Sigmoid colon (tissue), 7 donors: Measurements from ENCODE around the gene TGFB3. TPM values are rescaled to one million over a fixed set of nuclear protein-coding genes. Genes with fewer than 3 reads are reported as not detected.

Experiments
- DNase-seq: peaks from one replicate; pipeline ENCODE4 v3.0.0-alpha.2; 2019
- H3K27ac ChIP-seq, 4 donors: fragments of 200-600 bp; sonication (generic); one replicate each; pipeline ENCODE4 v1.5.1; 2016 to 2019; ENCODE audit warnings: mild to moderate bottlenecking in 1 of 4
- H3K27me3 ChIP-seq, 3 donors: fragments of 200-600 bp; sonication (generic); one replicate each; pipeline ENCODE4 v1.5.1; 2019; ENCODE audit warnings: mild to moderate bottlenecking in 1 of 3
- H3K36me3 ChIP-seq, 4 donors: fragments of 200-600 bp; sonication (generic); one replicate each; pipeline ENCODE4 v1.5.1; 2016 to 2019
- H3K4me1 ChIP-seq, 4 donors: fragments of 200-600 bp; sonication (generic); one replicate each; pipeline ENCODE4 v1.5.1; 2017 to 2019
- H3K4me3 ChIP-seq, 4 donors: fragments of 200-600 bp; sonication (generic); one replicate each; pipeline ENCODE4 v1.5.1; 2017 to 2019; ENCODE audit warnings: mild to moderate bottlenecking in 2 of 4, moderate library complexity in 1 of 4
- H3K9me3 ChIP-seq, 4 donors: fragments of 200-600 bp in 3 of 4; sonication (generic) in 3 of 4; one replicate each; pipeline versions ENCODE4 v1.5.1 to v1.6.1; 2013 to 2019
- CTCF ChIP-seq, 4 experiments: fragments of 450-650 bp in 3 of 4; fragments of 200-600 bp in 1 of 4; IDR thresholded peaks; one replicate each; pipeline ENCODE4 v1.5.1; 2016 to 2019; ENCODE audit warnings: antibody characterized with exemption in 4 of 4, mild to moderate bottlenecking in 3 of 4, moderate library complexity in 2 of 4
- EP300 ChIP-seq, 4 donors: sonication (generic); formaldehyde crosslinking; IDR thresholded peaks; one replicate each; pipeline ENCODE4 v1.6.1; 2017; ENCODE audit warnings: antibody characterized with exemption in 4 of 4
- POLR2A ChIP-seq, 2 donors: fragments of 450-650 bp; IDR thresholded peaks; one replicate each; pipeline ENCODE4 v1.6.1; 2016; ENCODE audit warnings: antibody characterized with exemption in 2 of 2, mild to moderate bottlenecking in 2 of 2, moderate library complexity in 2 of 2
- POLR2AphosphoS5 ChIP-seq, 4 donors: sonication (generic); formaldehyde crosslinking; IDR thresholded peaks; one replicate each; pipeline ENCODE4 v1.6.1; 2017; ENCODE audit warnings: antibody characterized with exemption in 4 of 4
- WGBS, 2 donors: extraction: QIAGEN DNeasy Blood & Tissue Kit; methylation state at CpG; one replicate each; pipeline ENCODE4 v1.1.7; 2013; 5-methylcytosine and 5-hydroxymethylcytosine counted together
- intact Hi-C: fragments of 100-400 bp; cut with DNase I; formaldehyde crosslinking; loops from one replicate; pipeline ENCODE4 v1.15.1; 2023
- polyA plus RNA-seq, 3 donors: library from polyadenylated mRNA; stranded (reverse); fragments of 200-250 nt; gene quantifications; one replicate each; pipeline ENCODE4 v1.2.3, GENCODE V29; 2013
- total RNA-seq, 4 donors: library from RNA; depleted of rRNA; stranded (reverse); fragments of >200 nt; gene quantifications; one replicate each; pipeline ENCODE4 v1.1.0, GENCODE V29; 2016
- donor health status: healthy with polysubstance abuse.
- donor health status: Bipolar disorder and iron deficiency.
- donor health status: healthy.

The TGFB3 gene
- total RNA-seq, result 10 to 100 TPM in 3 of 4 donors, 1 to 10 TPM in 1; 7.6 to 44.0 (median 19.3) TPM
- 1 to 10 TPM; 2.3 to 7.8 (median 5.8) TPM for polyA plus RNA-seq

GRCh38 chr14:75981426-75982265, at the start of gene TGFB3:
TSS of gene TGFB3 (minus strand) at chr14:75981995. CDS start at chr14:75980893, 1,102 bp downstream.
- intact Hi-C loops, result loop anchor here (1.0 to 5.0 kb wide), 4 partner anchors 75 to 404 kb away; partner anchors contain the start of gene FLVCR2
- peak within 1 kb of the TSS; percentile 60 to 81 (median 74) for H3K4me3 ChIP-seq
- peak; percentile 93 for DNase-seq
- H3K27ac ChIP-seq, result peak within 1 kb of the TSS; percentile 94 to 99 (median 96)
- 1 to 4% methylated on average over 26 of the region's 26 CpGs for WGBS, 2 donors
- H3K4me1 ChIP-seq, result peaks cover 0 to 64% (median 50%) of the 10 kb centered on the region in 4 donors
- H3K9me3 ChIP-seq, result no peaks in the 10 kb centered on the region
- TF ChIP-seq EP300 (IDR thresholded peaks at IDR 0.05), result peak in 1 of 4 donors; percentile 44
- TF ChIP-seq POLR2A (IDR thresholded peaks at IDR 0.05), result peak; percentile 82 to 86
- no peak for TF ChIP-seq CTCF (IDR thresholded peaks at IDR 0.05)
- TF ChIP-seq POLR2AphosphoS5 (IDR thresholded peaks at IDR 0.05), result peak; percentile 85 to 97 (median 88)
- no peaks in the 10 kb centered on the region for H3K27me3 ChIP-seq
- no peaks in the 10 kb centered on the region for H3K36me3 ChIP-seq

GRCh38 chr14:76024211-76024907, 42.6 kb upstream of the TGFB3 start:
- Histone ChIP-seq H3K27me3 (no peaks in the 10 kb centered on the region), H3K27ac (no peak overlapping the region), H3K4me3 (no peak overlapping the region), H3K36me3 (peaks cover 0 to 21% (median 0%) of the 10 kb centered on the region in 4 donors), H3K4me1 (no peaks in the 10 kb centered on the region), H3K9me3 (no peaks in the 10 kb centered on the region)
- DNase-seq, result no peak
- 65 to 87% methylated on average over 4 of the region's 4 CpGs for WGBS, 2 donors
- TF ChIP-seq POLR2A (IDR thresholded peaks at IDR 0.05) (no peak), CTCF (IDR thresholded peaks at IDR 0.05) (no peak), EP300 (IDR thresholded peaks at IDR 0.05) (no peak), POLR2AphosphoS5 (IDR thresholded peaks at IDR 0.05) (no peak)
- intact Hi-C loops, result no loop called here

GRCh38 chr14:76023757-76024156, 42.0 kb upstream of the TGFB3 start:
- Histone ChIP-seq H3K36me3 (peaks cover 0 to 27% (median 0%) of the 10 kb centered on the region in 4 donors), H3K27ac (no peak overlapping the region), H3K9me3 (no peaks in the 10 kb centered on the region), H3K27me3 (no peaks in the 10 kb centered on the region), H3K4me1 (no peaks in the 10 kb centered on the region), H3K4me3 (no peak overlapping the region)
- TF ChIP-seq POLR2AphosphoS5 (IDR thresholded peaks at IDR 0.05) (no peak), POLR2A (IDR thresholded peaks at IDR 0.05) (no peak), EP300 (IDR thresholded peaks at IDR 0.05) (no peak), CTCF (IDR thresholded peaks at IDR 0.05) (no peak)
- intact Hi-C loops, result no loop called here
- 69 to 76% methylated on average over 1 of the region's 1 CpG for WGBS, 2 donors
- no peak for DNase-seq

- Histone ChIP-seq H3K27ac (no peak overlapping the region), H3K36me3 (peaks cover 0 to 30% (median 0%) of the 10 kb centered on the region in 4 donors), H3K27me3 (no peaks in the 10 kb centered on the region), H3K4me3 (no peak overlapping the region), H3K9me3 (no peaks in the 10 kb centered on the region), H3K4me1 (no peaks in the 10 kb centered on the region)
- no peak for DNase-seq
- intact Hi-C loops, result no loop called here
- TF ChIP-seq POLR2AphosphoS5 (IDR thresholded peaks at IDR 0.05) (no peak), EP300 (IDR thresholded peaks at IDR 0.05) (no peak), POLR2A (IDR thresholded peaks at IDR 0.05) (no peak), CTCF (IDR thresholded peaks at IDR 0.05) (no peak)
- 95 to 99% methylated on average over 2 of the region's 2 CpGs for WGBS, 2 donors
Measured at GRCh38 chr14:76022991-76023390, 41.2 kb upstream of the TGFB3 start.
